HG02884 (cell line): ENCODE measurements around the gene MCF2L.

Experiments used
- ATAC-seq: cut with Tn5 transposase; IDR thresholded peaks from one replicate; pipeline ENCODE4 v1.9.1; 2021; ENCODE audit warnings: mild to moderate bottlenecking, moderate library complexity; ENCODE audit not compliant: unreplicated experiment

MCF2L gene

DNA sequence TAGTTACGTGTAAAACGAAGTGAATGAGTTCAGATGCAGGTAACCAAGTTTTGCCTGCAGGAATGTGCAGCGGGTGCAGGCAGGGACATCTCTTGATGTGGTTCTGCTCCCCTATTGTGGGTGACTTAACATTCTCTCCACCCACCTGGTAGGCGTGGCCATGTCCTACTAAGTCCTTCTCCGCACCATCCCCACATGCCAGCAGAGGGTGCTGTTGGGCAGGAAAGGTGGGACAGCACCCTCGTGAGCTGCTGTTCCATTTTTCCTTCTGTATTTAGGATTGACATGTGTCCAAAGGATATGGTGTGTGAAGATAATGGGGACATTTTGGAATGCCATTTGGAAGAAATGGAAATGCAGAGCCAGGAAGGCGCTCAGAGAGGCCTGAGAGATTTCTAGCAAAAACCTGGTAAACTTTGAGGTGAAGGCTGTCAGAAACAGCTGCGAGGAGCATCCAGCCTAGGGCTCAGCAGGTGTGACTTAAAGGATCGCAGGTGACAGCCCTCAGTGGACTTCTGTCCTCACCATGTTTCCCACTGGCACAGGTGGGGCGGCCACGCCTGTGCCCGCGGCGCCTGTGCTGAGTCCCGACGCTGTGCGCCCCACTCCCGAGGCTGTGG lies 26.2 kb upstream of the MCF2L start:
- peak; percentile 97 for ATAC-seq

DNA sequence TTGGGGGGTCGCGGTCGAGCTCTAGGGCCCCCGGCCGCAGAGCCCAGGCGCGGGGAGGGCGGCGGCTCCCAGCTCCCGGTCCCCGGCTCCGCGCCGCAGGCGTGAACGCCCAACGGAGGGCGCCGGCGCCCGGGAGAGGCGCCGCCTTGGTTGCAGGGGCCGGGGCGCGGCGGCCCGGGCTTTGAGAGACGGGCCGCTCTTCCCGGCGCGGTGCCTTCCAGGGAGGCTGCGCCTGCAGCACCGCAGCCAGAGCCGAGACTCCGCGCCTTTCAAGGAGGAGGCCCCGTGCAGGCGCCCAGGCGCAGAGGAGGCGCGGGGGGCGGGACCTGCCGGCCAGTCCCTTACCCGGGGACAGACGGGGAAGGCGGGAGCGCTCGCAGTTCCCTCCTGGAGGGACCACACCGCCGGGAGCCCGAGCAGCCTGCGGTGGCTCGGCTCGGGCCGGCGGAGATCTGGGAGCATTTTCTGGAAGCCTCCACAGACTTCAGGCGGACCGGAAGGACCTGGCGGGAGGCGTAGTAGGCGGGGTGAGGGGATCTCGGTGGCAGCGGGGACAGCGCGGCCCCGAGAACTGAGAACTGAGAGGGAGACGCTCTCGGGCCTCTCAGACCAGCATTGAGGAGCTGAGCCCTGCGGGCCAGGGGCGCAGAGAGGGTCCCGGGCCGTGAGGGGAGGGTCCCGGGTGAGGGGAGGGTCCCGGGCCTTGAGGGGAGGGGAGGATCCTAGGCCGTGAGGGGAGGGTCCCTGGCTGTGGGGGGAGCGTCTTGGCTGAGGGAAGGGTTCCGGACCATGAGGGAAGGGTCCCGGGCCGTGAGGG lies 25.5 kb upstream of the MCF2L start:
- ATAC-seq, result peak; percentile 19

DNA sequence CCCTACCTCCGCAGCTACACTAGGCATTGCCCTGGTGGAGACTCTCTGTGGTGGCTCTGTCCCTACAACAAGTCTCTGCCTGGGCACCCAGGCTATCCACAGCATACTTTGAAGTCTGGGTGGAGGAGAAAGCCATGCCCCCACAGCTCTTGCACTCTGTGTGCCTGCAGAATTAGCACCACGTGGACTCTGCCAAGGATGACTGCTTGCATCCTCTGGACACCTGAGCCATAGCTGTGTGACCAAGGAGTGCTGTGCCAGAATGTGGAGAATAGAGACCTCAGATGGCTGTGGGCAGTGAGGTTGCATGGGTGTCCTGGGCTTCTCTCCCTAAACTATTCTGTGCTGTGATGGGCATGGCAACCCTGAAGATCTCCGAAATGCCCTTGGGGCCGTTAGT lies 21.2 kb upstream of the MCF2L start:
- no peak for ATAC-seq

DNA sequence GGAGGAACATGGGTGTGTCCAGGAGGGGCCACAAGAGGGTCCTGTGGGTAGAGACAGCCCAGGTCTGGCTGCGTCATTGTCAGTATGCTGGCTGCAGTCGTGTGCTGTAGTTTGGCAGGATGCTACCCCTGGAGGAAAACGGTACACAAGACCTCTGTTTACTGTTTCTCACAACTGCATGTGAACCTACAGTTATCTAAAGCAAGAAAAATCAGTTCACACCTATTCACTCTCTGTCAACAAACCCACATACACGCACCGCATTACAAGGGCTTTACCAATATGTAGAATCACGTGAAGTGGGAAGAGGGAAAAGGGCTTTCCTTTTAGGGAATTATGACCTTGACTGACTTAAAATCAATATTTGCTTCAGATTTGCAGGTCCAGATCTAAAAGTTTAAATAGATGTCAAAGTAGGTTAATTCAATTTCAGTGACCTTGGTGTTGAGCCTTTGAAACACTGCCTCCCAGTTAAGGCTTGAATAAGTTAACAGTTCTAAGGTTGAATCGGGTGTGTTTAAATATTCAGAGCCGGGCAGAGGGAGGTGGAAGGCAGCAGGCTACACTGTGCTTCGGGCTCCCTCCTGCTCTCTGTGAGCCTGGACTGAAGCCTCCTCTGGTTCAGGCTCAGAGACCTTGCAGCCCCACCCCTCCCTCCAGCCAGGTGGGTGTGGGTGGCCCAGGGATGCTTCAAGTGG lies 17.2 kb upstream of the MCF2L start:
- ATAC-seq, result no peak

DNA sequence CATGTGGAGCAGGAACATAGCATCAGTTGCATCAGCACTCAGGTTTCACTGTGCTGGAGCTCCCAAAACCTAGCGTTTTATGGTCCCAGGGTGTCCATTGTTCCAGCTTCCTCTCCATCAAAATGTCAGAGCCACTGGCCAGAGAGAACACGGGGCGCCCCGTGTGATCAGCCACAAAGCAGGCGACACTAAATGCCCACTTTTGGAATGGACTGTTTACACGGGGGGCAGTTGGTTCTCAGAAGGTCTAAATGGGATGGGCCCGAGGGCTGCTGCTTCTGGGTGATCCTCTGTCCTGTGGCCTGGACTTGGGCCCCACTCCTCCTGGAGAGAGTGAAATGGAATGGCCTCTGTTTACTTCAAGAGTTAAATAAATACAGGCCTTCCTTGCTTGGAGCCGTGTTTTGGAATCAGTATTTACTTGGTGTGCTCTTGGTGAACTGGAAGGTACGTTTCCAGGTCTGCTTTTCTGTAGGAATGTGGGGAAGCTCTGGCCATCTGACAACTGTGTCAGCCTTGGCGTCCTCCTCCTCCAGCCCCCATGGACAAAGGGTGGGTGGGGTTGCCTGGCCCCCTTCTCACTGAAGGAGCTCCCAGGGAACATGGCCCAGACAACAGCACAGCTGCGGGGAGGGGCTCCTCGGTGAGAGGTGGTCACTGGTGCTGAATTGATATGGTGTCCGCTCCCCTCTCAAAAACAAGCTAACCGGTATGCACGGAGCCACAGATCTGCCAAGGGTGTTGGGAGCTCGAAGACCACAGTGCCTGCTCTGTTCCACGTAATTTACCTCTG lies 16.1 kb upstream of the MCF2L start:
- no peak for ATAC-seq

DNA sequence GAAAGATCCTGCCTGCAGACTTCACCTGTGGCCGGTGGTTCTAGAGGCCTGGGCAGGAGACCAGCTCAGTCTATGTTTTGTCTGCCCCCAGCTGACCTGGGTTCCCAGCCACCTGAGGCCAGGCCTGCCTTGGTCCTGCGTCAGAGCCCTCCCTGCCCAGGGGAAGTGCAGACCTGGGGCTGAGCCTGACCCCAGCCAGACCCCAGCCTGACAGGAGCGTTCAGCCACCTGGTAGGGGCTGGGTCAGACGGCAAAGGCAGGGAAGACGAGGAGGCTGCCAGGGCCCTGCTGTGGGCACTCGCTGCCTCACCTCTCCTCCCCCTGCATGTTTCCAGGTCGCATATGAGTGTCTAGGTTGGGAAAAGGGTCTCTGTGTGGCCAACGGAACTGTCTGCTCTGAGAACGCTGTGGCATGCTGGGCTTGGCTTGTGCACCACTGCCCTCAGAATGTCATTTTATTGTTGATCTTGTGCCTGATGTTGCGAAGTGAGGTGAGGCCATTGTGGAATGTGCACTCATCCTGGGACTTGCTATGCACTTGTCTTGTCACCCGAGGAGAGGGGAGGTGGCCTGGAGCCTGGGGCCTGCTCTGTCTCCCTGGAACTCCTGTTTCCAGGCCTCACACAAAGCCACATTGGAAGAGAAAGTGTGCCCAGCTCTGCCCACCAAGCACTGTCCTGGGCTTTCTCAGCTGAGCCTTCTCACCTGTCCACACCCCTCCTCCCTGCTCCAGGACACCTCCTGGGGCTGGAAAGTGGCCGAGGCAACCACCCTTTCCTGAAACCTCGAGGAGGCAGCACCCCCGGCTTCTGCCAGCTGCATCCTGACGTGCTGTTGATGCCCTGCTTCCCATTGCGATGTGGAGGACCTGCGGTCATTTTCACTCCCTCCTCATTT lies 15.2 kb upstream of the MCF2L start:
- no peak for ATAC-seq

DNA sequence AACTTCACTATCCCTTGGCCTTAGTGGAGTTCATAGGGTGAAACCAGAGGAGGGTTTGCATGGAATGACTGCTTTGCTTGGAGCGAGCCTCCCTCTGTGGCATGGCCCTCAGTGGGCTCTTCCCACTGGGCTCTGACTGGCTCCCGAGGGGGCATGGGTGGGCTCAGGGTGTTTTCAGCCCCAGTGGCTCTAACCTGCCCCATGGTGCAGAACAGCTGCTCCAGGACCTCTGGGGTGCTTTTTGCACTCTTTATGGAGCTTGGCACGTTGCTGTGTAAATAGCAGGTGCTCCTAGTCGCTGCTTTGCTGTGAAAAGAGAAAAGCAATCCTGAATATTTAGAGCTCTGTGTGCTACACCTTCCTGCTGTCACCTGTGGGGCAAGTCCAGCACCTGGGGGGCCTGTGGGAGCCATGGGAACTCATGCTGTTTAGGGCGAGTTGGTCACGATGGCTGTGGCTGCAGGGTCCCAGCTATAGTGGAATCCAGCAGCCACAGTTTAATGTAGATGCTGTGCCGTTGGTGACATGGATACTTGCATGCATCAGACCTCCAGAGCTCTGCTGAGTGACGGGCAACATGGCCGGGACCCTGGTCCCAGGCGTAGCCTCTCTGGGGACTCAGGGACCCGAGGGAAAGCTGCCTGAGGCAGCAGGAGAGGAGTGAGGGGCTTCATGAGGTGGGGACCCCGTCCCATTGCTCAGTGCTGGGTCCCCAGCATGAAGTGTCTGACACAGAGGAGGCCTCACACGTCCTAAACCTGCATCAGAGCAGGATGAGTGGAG lies 14.3 kb upstream of the MCF2L start:
- no peak for ATAC-seq

DNA sequence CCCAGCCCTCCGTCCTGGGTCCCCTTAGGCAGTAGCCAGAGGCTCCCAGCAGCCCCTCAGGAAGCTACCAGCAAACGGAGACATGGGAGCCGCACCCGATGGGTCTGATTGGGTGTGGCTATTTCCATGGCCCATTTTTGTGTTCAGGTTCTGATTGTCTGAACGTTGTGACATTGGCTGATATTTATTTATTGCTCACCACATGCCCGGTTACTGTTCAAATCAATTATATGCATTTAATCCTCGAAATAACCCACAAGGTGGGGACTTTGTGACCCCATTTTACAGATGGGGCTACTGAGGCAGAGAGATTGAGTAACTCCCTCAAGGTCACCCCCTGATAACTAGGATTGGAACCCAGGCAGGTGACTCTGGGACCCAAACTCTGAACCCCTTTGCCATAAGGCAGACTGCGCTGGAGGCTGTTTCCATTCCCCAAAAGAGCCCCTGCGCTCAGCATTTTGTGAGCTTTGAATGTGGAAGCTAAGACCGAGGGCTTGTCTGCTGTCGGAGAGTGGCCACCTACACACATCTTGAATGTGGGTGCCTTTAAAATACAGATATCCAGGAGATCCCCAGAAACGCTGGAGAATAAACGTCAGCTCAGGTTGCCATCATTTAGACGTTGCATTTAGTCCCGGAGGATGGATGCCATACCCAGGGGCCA lies 13.6 kb upstream of the MCF2L start:
- ATAC-seq, result no peak

DNA sequence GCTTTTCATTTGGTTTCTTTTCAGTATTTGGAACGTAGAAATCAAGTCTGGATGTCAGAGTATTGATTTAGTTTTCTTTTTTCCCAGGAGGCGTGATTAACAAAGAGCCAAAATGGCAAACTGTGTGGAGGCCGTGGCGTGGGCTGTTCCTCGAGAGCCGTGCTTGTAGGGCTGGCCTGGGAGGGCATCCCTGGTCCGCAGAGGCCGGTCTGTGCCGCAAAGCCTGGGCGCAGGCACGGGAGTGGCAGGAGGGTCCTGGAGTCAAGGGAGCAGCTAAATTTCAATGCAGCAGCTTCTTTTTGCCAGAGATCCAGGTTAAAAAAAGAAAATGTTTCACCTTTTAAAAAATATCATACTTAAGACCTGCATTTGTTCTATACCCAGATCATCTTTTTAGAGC lies 13.1 kb upstream of the MCF2L start:
- ATAC-seq, result no peak

DNA sequence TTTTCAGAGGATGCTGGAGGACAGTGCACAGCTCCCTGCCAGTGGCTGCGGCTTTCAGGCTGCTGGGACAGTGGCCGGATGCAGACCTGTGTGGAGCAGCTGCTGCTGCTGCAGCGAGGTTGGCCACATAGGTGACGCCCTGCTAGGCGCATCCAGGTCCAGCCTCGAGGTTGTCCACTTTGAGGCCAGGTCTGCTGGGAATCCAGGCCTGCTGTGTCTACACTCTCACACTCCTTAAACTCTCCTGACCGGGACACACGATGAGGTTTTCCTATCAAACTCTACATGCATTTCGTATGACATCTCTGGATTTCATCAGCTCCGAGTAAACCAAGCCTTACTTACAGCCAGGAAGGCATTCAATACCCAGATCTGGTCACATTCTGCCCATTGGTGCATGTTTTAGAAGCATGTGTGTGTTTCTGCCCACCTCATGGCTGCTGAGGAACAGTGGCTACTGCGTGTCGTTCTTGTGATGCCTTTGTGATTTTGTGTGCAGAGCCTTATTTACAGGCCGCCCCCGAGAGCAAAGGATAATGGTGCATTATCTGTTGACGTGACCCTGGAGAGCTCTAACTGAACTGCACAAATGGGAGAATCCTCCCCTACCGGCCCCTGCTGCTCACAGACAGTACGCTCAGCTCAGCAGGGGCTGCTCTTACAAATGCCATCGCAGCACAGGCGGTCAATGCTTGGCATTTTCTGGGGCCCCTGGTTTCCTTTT lies 12.3 kb upstream of the MCF2L start:
- ATAC-seq, result no peak

DNA sequence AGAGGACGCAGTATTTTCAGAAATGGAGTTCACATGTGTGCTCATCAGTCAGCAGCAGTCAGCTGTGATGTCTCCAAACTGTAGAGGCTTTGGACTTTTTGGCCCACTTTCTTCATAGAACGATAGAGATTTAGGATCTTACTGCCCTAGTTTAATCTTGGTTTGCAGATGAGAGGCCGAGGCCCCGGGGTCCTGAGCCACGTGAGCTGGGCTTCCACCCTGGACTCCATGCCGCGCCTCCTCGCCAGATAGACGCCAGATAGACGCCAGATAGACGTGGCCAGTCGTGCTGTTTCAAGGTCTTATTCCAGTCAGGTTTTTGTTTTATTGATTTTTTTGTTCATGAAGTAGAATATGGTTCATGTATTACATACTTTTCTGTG lies 11.7 kb upstream of the MCF2L start:
- no peak for ATAC-seq

DNA sequence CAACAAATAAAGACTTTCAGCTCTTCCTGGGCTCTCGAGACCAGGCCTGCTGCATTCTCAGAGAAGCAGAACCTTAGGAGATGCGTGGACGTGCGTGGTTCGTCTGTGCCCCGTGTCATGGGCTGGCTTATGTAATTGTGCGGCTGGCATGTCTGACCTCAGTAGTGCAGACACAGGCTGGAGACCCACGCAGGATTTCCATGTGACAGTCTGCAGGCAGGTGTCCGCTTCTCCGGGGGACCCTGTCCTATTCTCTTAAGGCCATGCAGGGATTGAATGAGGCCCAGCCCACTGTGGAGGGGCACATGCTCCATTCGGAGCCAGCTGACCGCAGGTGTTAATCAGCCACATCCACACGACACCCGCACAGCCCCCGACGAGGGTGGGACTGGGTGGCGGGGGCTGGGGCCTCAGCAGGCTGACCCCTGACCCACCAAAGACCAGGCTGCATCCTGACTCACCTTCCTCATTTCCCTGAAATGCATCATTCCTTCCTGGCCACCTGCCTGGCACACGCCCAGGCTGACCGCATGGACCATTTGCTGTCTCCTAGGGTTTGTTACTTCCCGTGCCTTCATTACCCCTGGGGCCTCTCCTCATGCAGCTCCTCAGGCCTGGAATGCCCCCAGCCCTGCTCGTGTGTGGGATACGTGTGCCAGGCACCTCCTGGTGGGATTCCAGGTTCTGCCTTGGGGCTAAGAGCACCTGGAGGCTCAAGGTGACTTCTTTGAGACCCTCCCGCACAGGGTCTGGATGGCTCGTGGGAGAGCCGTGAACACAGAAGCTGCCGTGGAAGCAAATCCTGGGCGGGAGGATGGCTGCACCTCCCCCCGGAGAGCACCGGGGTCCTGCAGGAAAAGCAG lies 10.7 kb upstream of the MCF2L start:
- no peak for ATAC-seq

DNA sequence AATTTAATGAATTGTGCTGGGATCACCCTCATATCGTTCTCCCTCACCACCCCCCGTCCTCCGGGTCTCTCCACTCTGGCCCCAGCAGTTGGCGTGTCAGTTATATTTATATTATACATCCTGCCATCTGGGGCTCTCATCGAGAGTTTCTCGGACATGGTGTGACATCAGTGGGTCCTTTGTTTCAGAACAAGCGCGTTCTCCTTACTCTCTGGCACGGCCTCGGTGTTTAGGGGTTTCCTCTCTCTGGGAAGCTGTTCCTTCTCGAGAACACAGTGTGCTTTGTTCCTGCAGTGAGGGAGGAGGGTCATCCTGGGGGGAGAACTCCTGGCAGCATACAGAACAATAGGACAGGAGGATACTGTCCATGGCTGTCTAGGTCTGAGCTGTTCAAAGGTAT lies 9.8 kb upstream of the MCF2L start:
- ATAC-seq, result no peak

DNA sequence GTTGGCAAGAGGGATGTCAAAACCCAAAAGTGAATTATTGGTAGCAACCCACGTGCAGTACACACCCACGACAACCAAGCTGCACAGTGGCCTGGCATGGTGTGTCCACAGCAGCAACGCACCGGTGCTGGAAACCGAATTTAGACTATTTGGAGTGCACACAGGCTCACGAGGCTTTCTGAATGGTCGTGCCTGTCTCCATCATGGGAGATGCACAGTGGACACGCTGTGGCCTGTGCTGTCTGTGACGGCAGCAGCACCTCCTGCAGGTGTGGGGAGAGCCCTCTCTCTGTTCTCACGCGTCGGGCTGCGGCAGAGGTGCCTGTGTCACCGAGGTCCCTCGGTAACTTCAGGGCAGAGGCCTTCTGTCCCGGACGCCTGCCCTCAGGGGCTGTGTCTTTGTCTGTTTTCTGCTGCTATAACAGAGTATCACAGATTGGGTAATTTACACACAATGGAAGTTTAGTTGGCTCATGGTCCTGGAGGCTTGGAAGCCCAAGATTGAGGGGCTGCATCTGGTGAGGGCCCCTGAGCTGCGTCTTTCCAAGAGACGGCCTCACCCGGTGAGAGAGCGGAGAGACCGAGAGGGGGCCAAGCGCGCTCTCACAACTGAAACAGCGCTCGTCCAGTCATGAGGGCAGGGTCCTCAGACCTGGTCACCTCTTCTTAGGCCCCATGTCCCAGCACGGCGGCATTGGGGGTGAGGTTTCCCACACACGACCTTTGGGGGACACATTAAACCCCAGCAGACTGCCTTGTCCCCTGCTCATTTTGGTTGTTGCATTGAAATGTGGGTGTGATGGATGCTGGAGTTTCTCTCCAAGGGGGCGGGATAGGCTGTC lies 9.1 kb upstream of the MCF2L start:
- ATAC-seq, result no peak

DNA sequence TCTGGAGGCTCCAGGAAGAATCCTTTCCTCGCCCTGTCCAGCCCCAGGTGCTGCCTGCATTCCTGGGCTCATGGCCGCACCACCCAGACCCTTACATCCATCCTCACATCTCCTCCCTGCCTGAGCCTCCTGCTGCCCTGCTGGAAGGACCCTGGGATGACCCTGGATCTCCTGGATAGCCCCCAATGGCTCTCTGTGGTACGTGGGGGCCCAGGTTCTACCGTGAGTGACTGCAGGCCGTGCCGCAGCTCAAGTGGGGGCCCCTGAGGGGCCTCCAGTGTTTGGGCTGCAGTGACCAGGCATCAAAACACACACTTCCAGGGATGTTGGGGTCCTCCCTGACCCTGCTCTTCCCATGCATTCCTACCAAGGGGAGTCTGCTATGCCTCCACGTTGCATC lies 8.3 kb upstream of the MCF2L start:
- ATAC-seq, result no peak
